ENCODE data around the gene KIF13A. TPM values are rescaled to one million over a fixed set of nuclear protein-coding genes. Genes with fewer than 3 reads are reported as not detected.
"Not testable (repeated sequence)": the region's sequence is repeated elsewhere in the genome, so short reads cannot be mapped to it uniquely, and the experiment has no call there.

The KIF13A gene
- total and polyA plus RNA-seq, 9 of the 15 experiments (the other 6 are each of a cell fraction or from before 2014, with no cell fraction given), result 3.6 to 44.3 (median 29.7) TPM

GRCh38 chr6:17745324-17745723 is 242.1 kb downstream of the KIF13A start:
- TF ChIP-seq ZBTB33 (CRISPR knock-in tag; IDR thresholded peaks at IDR 0.05), result peak; percentile 27; the same call in 1 of the 2 replicates
- H3K9me3 ChIP-seq (replicated peaks; ENCODE audit: control insufficient read depth, insufficient read depth, low read depth, low read length); H3K27ac ChIP-seq (ENCODE audit: extremely low read depth, low read depth, low read length); H3K36me3 ChIP-seq (ENCODE audit: control insufficient read depth, insufficient read depth, low read length); H3K79me2 ChIP-seq (ENCODE audit: control insufficient read depth, insufficient read depth, low read length); H3K9ac ChIP-seq (ENCODE audit: insufficient read depth in 1 of 2, low read depth in 2 of 2, low read length in 2 of 2); H3K4me3 ChIP-seq; H4K20me1 ChIP-seq (replicated peaks; ENCODE audit: control insufficient read depth, insufficient read depth, low read length); CTCF ChIA-PET (ENCODE audit: low intra/inter-chr PET ratio); H3K4me1 ChIP-seq (replicated peaks in 1 of 2; ENCODE audit: control insufficient read depth in 2 of 2, insufficient read depth in 2 of 2, low read length in 2 of 2); intact Hi-C loops (cut with micrococcal nuclease); in situ Hi-C loops (cut with MboI); H2AFZ ChIP-seq (ENCODE audit: low read depth, low read length); POLR2A ChIA-PET; DNase-seq (ENCODE audit: extremely low read depth in 1 of 4, low spot score in 3 of 4); ATAC-seq; H3K4me2 ChIP-seq (ENCODE audit: insufficient read depth, low read length); H3K27me3 ChIP-seq (ENCODE audit: control insufficient read depth in 2 of 2, insufficient read depth in 2 of 2, low read length in 2 of 2); BruUV-seq (replicated peaks); H3K9me1 ChIP-seq (ENCODE audit: control insufficient read depth, insufficient read depth, low read length); FAIRE-seq: not testable (repeated sequence)
- 93% methylated on average over 10 of the region's 35 CpGs for WGBS (ENCODE audit: insufficient coverage, low coverage, missing lambda C conversion rate)

- H3K79me2 ChIP-seq (ENCODE audit: control insufficient read depth, insufficient read depth, low read length); DNase-seq (ENCODE audit: extremely low read depth in 1 of 4, low spot score in 3 of 4); H3K27ac ChIP-seq (ENCODE audit: extremely low read depth, low read depth, low read length); in situ Hi-C loops (cut with MboI); FAIRE-seq; intact Hi-C loops (cut with micrococcal nuclease); H3K4me1 ChIP-seq (replicated peaks in 1 of 2; ENCODE audit: control insufficient read depth in 2 of 2, insufficient read depth in 2 of 2, low read length in 2 of 2); H3K4me3 ChIP-seq; BruUV-seq (replicated peaks); H3K9me1 ChIP-seq (ENCODE audit: control insufficient read depth, insufficient read depth, low read length); H4K20me1 ChIP-seq (replicated peaks; ENCODE audit: control insufficient read depth, insufficient read depth, low read length); CTCF ChIA-PET (ENCODE audit: low intra/inter-chr PET ratio); H3K9me3 ChIP-seq (replicated peaks; ENCODE audit: control insufficient read depth, insufficient read depth, low read depth, low read length); H3K9ac ChIP-seq (ENCODE audit: insufficient read depth in 1 of 2, low read depth in 2 of 2, low read length in 2 of 2); ATAC-seq; H3K27me3 ChIP-seq (ENCODE audit: control insufficient read depth in 2 of 2, insufficient read depth in 2 of 2, low read length in 2 of 2); H3K36me3 ChIP-seq (ENCODE audit: control insufficient read depth, insufficient read depth, low read length): not testable (repeated sequence)
- Histone ChIP-seq H2AFZ (ENCODE audit: low read depth, low read length) (peak overlapping the region; percentile 84), H3K4me2 (ENCODE audit: insufficient read depth, low read length) (peak overlapping the region; percentile 42; the same call in 1 of the 2 replicates)
- WGBS (ENCODE audit: insufficient coverage, low coverage, missing lambda C conversion rate), result 76% methylated on average over 13 of the region's 13 CpGs
- TF ChIP-seq ASH1L (IDR thresholded peaks at IDR 0.05; ENCODE audit: borderline replicate concordance, low read depth, partially characterized antibody) (peak; percentile 56), NFYB (IDR thresholded peaks at IDR 0.05; ENCODE audit: extremely low read depth, insufficient read length) (peak; percentile 42), CC2D1A (IDR thresholded peaks at IDR 0.05) (0 out of 2 replicates have a peak, but pooled peaks have one; percentile 48)
- POLR2A ChIA-PET, result interaction anchor here (0.6 to 2.1 kb wide), 7 partner anchors 8 to 458 kb away, joined by 3 to 13 read pairs (median 5); partner anchors contain the start of gene NUP153
Measured at GRCh38 chr6:17744757-17745308, 242.6 kb downstream of the KIF13A start.
